ENCODE results near the gene C10orf90. TPM values are rescaled to one million over a fixed set of nuclear protein-coding genes. Genes with fewer than 3 reads are reported as not detected.

C10orf90 gene
- total RNA-seq, 1 donor from 2014 or later = not detected

DNA sequence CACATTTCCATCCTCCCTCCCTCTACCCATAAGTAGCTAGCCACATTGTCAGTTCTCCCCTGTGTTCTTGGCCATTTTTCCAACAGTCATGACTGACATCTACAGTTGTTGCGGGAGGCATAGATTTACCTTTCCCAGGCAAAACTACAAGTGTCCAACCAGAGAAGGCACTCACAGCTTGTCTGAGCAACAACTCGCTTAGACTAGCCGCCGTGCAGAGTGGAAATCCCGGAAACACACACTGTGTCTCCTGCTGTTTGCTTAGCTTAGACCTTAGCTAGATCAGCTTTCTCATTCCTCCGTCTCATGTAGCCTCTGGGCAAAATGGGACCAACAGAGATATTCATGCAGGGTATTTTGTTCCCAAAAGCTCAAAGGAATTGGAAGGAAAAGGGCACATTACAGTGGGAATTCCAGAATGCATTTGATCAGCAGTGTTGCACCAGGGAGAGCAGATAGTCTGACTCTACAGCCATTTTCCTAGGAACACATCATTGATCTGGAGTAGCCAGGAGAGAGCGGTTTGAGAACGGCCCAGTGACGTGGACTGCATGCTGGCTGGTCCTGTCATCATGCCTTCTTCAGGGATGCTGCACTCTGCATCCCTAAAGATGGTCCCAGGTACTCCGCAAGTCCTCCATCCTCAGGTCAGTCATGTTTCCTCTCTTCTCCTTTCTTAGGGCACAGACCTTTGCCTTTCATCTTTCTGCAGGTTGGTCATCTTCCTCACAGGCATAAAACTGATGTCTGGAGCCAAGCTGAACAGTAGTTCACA is 89.4 kb downstream of the C10orf90 start:
- no peaks in the 10 kb centered on the region for H3K9me3 ChIP-seq
- no peaks in the 10 kb centered on the region for H3K27me3 ChIP-seq (ENCODE audit: low read depth)
- no peak for ATAC-seq
- no peaks in the 10 kb centered on the region for H3K4me1 ChIP-seq
- DNase-seq = no peak
- TF ChIP-seq, protein P1, sequence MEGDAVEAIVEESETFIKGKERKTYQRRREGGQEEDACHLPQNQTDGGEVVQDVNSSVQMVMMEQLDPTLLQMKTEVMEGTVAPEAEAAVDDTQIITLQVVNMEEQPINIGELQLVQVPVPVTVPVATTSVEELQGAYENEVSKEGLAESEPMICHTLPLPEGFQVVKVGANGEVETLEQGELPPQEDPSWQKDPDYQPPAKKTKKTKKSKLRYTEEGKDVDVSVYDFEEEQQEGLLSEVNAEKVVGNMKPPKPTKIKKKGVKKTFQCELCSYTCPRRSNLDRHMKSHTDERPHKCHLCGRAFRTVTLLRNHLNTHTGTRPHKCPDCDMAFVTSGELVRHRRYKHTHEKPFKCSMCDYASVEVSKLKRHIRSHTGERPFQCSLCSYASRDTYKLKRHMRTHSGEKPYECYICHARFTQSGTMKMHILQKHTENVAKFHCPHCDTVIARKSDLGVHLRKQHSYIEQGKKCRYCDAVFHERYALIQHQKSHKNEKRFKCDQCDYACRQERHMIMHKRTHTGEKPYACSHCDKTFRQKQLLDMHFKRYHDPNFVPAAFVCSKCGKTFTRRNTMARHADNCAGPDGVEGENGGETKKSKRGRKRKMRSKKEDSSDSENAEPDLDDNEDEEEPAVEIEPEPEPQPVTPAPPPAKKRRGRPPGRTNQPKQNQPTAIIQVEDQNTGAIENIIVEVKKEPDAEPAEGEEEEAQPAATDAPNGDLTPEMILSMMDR (IDR thresholded peaks at IDR 0.05) = no peak
- no peaks in the 10 kb centered on the region for H3K36me3 ChIP-seq
- H3K27ac ChIP-seq = no peak overlapping the region
- H3K4me3 ChIP-seq = no peak overlapping the region
- intact Hi-C loops (cut with DNase I) = no loop called here

DNA sequence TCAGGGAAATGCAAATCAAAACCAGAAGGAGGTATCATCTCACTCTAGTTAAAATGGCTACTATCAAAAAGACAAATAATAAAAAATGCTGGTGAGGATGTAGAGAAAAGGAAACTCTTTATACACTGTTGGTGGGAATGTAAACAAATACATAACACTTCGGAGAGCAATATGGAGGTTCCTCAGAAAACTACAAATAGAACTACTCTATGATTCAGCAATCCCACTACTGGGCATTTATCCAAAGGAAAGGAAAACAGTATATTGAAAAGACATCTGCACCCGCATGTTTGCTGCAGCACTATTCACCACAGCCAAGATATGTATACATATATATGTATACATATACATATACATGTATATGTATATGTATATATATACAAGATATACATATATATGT is 94.2 kb downstream of the C10orf90 start:
- no peak for ATAC-seq
- Histone ChIP-seq H3K36me3 (no peaks in the 10 kb centered on the region), H3K27me3 (ENCODE audit: low read depth) (no peaks in the 10 kb centered on the region), H3K27ac (no peak overlapping the region), H3K4me1 (no peaks in the 10 kb centered on the region), H3K9me3 (no peaks in the 10 kb centered on the region), H3K4me3 (no peak overlapping the region)
- TF ChIP-seq, protein P1 (IDR thresholded peaks at IDR 0.05) = no peak
- intact Hi-C loops (cut with DNase I) = no loop called here
- no peak for DNase-seq

DNA sequence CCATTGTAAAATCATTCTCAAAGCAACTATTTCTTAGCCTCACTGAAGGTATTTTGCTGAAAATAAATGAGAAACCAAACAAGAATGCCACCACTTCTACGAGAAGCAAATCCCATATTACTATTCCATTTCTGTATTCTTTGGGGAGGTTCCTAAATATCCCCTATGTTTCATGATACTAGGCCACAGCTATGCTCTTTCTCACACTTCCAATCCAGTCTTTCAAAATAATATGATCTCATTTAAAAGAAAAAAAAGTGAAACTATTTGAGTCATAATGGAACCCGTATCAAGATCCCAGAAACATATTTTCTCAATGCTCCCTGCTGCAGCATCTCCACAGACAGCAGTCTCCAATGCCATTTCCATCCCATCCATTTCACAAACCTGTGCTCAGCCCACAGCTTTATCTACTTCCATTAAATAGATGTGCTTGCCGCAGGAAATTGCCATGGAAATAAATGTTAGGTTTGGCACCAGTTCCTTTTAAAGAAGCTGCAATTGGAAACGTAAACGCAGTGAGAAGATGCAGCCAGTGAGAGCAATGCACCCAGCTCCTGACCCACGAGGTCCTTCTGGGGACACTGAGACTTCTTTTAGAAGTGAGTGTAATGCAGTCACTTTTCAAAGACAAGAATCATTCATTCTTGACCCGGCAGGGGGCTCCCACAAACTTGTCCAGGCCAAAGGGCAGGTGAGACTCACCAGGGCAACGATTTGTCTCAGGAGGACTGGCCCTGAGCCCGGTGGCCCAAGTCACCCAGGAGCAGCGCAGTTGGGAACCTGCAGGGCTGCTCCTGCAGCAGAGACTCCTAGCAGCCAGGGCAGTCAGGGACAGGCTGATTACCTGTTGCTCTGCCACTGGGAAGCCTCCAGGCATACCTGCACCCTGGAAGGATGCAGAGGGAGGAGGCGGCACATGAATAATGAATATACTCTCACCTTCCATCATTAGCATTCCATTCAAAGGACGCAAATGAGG is 99.6 kb downstream of the C10orf90 start:
- no peaks in the 10 kb centered on the region for H3K9me3 ChIP-seq
- intact Hi-C loops (cut with DNase I) = no loop called here
- DNase-seq (no peak), ATAC-seq (no peak)
- no peaks in the 10 kb centered on the region for H3K4me1 ChIP-seq
- H3K27ac ChIP-seq = no peak overlapping the region
- H3K36me3 ChIP-seq = no peaks in the 10 kb centered on the region
- H3K4me3 ChIP-seq = no peak overlapping the region
- H3K27me3 ChIP-seq (ENCODE audit: low read depth) = no peaks in the 10 kb centered on the region
- TF ChIP-seq, protein P1 (IDR thresholded peaks at IDR 0.05) = no peak

DNA sequence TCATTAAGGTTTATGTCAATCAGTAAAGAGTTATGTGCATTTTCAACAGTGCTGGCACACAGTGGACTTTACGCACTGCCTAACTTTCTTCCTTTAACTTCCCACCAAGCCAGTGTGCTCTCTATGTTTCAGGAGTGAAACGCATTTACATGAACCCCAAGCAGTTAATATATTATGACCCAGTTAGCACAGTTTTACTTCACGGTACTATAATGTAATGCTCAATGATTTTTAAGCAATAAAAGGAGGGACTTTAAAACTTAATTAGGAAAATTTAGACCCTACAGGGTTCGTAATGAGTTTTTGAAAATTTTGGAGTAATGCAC is 100.3 kb downstream of the C10orf90 start:
- H3K36me3 ChIP-seq = no peaks in the 10 kb centered on the region
- no peaks in the 10 kb centered on the region for H3K9me3 ChIP-seq
- H3K4me1 ChIP-seq = no peaks in the 10 kb centered on the region
- ATAC-seq = no peak
- H3K27ac ChIP-seq = no peak overlapping the region
- H3K4me3 ChIP-seq = no peak overlapping the region
- H3K27me3 ChIP-seq (ENCODE audit: low read depth) = no peaks in the 10 kb centered on the region
- DNase-seq = no peak
- TF ChIP-seq, protein P1 (IDR thresholded peaks at IDR 0.05) = no peak
- intact Hi-C loops (cut with DNase I) = no loop called here

DNA sequence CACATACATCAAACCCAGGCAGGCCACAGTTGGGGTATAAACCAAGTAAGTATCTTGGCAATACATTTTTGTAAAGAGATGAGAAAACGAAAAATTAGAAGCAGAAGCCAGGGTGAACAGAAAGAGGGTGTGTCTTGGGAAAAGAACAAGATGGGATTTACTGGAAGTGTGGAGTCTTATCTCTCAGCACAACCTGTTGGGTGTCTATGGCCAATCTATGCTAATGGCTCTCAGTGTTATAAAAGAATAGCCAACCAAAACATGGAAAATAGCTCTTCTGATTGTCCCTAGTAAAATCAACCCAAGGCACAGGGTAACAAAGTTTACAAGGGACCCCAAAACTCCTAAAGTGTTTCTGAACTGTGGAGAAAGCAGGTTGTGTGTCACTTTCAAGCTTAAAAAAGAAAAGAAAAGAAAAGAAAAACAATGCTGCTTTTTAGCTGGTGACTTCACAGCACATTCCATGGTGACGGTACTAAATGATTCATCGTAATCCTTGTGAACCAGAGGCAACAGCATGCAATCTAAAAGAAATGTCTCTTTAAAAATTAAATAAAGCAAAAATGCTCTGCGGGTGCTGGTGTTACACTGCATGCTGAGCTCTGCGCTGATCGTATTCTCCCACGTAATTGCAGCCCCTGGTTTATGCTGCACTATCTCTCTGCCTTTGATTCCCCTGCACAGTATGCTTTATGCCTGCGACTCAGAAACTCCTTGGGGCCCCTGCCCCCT is 100.8 kb downstream of the C10orf90 start:
- no peaks in the 10 kb centered on the region for H3K9me3 ChIP-seq
- TF ChIP-seq, protein P1 (IDR thresholded peaks at IDR 0.05) = no peak
- no peaks in the 10 kb centered on the region for H3K27me3 ChIP-seq (ENCODE audit: low read depth)
- intact Hi-C loops (cut with DNase I) = no loop called here
- H3K4me1 ChIP-seq = no peaks in the 10 kb centered on the region
- H3K27ac ChIP-seq = no peak overlapping the region
- no peak overlapping the region for H3K4me3 ChIP-seq
- H3K36me3 ChIP-seq = no peaks in the 10 kb centered on the region
- no peak for DNase-seq
- no peak for ATAC-seq

All from lower lobe of right lung (tissue), 2 donors.